Smooth muscle cell of the pulmonary artery (primary cell): ENCODE data around the gene CRYGS. TPM values are rescaled to one million over a fixed set of nuclear protein-coding genes. Genes with fewer than 3 reads are reported as not detected.

Experiments
- total RNA-seq: library from RNA; depleted of rRNA; stranded (reverse); fragments of >200 nt; gene quantifications from 2 replicates; pipeline ENCODE4 v1.2.3, GENCODE V29; 2014

The CRYGS gene
- total RNA-seq, result 0.89 and 1.1 TPM in 2 replicates

DNA sequence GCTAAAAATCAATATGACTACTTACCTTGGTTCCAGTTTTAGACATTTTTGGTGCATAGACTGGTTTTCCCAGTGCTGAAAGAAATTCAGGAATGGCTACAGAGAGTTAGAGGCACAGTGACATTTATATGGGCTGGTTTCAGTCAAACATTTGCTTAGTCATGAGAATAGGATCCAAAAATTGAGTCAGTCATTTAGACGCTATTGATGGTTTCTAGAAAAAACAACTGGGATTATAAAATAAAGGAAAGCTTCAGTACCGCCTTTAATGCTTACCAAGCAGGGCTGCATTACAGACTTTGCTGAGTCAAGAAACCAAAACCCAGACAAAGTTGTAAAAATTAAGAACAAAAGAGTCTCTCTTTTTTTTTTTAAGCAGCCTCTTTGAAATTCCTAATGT is at the start of gene CRYGS:
Gene CRYGS (minus strand): TSS at position 100 of the 400 bp plus-strand sequence. CDS start 54 bp downstream, at position 46.

GRCh38 chr3:186570096-186570940 is 26.1 kb upstream of the CRYGS start, which contains the start of gene DNAJB11:
DNAJB11 (plus strand) TSS chr3:186570720; CDS start chr3:186570898, 178 bp downstream.

GRCh38 chr3:186567072-186567921 is 23.1 kb upstream of the CRYGS start, which contains the start of gene TBCCD1:
TBCCD1 (minus strand) TSS chr3:186567339; CDS start chr3:186564329, 3,010 bp downstream.

Other genes starting within 250 kb of the CRYGS start
- 1.2 and 4.0 TPM in 2 replicates for gene DGKG, start 182.1 kb downstream of the CRYGS start, total RNA-seq
- gene TBCCD1, start 23.0 kb upstream of the CRYGS start, total RNA-seq, result 14.0 and 15.2 TPM in 2 replicates
- gene DNAJB11, start 26.3 kb upstream of the CRYGS start, total RNA-seq, result 56.6 and 59.0 TPM in 2 replicates
- not detected in 2 replicates for gene AHSG, start 68.7 kb upstream of the CRYGS start, total RNA-seq
- gene FETUB, start 96.0 kb upstream of the CRYGS start, total RNA-seq, result not detected in 2 replicates
- gene HRG, start 121.6 kb upstream of the CRYGS start, total RNA-seq, result not detected in 2 replicates
- gene KNG1, start 173.0 kb upstream of the CRYGS start, total RNA-seq, result not detected in 2 replicates
- 670 and 759 TPM in 2 replicates for gene EIF4A2, start 239.2 kb upstream of the CRYGS start, total RNA-seq